K562 (cell line): ENCODE results near the gene CEP72. TPM values are rescaled to one million over a fixed set of nuclear protein-coding genes. Genes with fewer than 3 reads are reported as not detected.

Source experiments
- DACH1 ChIP-seq: fragments of 450-650 bp; IDR thresholded peaks from 2 replicates; pipeline ENCODE4 v1.6.1; 2018; ENCODE audit not compliant: partially characterized antibody
- SRSF3 ChIP-seq: fragments of 200-400 bp; formaldehyde crosslinking; IDR thresholded peaks from 2 replicates; pipeline ENCODE4 v1.6.1; 2016; ENCODE audit warnings: mild to moderate bottlenecking, low read length, moderate library complexity; ENCODE audit not compliant: insufficient read depth
- STAT6 ChIP-seq: sonication (generic); formaldehyde crosslinking; IDR thresholded peaks from 2 replicates; pipeline ENCODE4 v1.8.1; 2023; ENCODE audit warnings: mild to moderate bottlenecking, missing genetic modification reagents
- YY1 ChIP-seq, 3 experiments: IDR thresholded peaks; 2 replicates each; pipeline ENCODE4 v1.6.1; 2011; ENCODE audit warnings: low read length in 2 of 3, mild to moderate bottlenecking in 2 of 3, moderate library complexity in 2 of 3, borderline replicate concordance in 1 of 3, control low read depth in 1 of 3, low read depth in 1 of 3; ENCODE audit not compliant: insufficient read depth in 3 of 3, insufficient replicate concordance in 2 of 3, control insufficient read depth in 1 of 3, insufficient read length in 1 of 3; ENCODE audit errors: extremely low read depth in 1 of 3
- ZNF23 ChIP-seq: fragments of 250-450 bp; sonication (Bioruptor Pico); IDR thresholded peaks from 2 replicates; pipeline ENCODE4 v1.4.0; 2020; ENCODE audit warnings: mild to moderate bottlenecking
- polyA plus RNA-seq, 8 experiments: library from polyadenylated mRNA; depleted of rRNA in 4 of 8; stranded (reverse) in 5 of 8; unstranded in 3 of 8; fragments of >200 nt; fragmentation: Nextera tagmentation in 2 of 8; fragmentation: Illumina TruSeq in 1 of 8; extraction: Ambion mirVana in 2 of 8; extraction: Trizol in 1 of 8; gene quantifications; 2 replicates each; pipeline versions ENCODE4 v1.2.1 to v1.2.3, GENCODE V29; 2011 to 2014; ENCODE audit warnings: inconsistent platforms in 1 of 8, missing spikeins in 1 of 8
- total RNA-seq, 7 experiments: library from RNA; depleted of rRNA in 6 of 7; stranded (reverse); fragments of >200 nt in 6 of 7; fragmentation: Illumina TruSeq in 2 of 7; extraction: Trizol in 2 of 7; gene quantifications; 2 replicates each; pipeline versions ENCODE4 v1.2.1 to v1.2.3, GENCODE V29; 2011 to 2021; ENCODE audit warnings: low replicate concordance in 1 of 7
- TF ChIP-seq, protein P1 (sequence below): fragments of 450-650 bp; conservative IDR thresholded peaks from 2 replicates; pipeline ENCODE4 v1.6.1; 2016; ENCODE audit warnings: missing genetic modification characterization, low read depth, mild to moderate bottlenecking, control low read depth, missing compliant biosample characterization

The CEP72 gene
- total and polyA plus RNA-seq, 9 of the 15 experiments (the other 6 are each of a cell fraction or from before 2014, with no cell fraction given) = 0.89 to 38.1 (median 14.2) TPM

- TF ChIP-seq DACH1 (no peak), YY1 (IDR thresholded peaks at IDR 0.05; ENCODE audit: borderline replicate concordance in 1 of 3, control insufficient read depth in 1 of 3, extremely low read depth in 1 of 3, insufficient read depth in 3 of 3, insufficient read length in 1 of 3, insufficient replicate concordance in 2 of 3, low read depth in 1 of 3, low read length in 2 of 3) (no peak), STAT6 (CRISPR knock-in tag) (no peak), SRSF3 (no peak), ZNF23 (CRISPR knock-in tag) (no peak)
- TF ChIP-seq, protein P1, sequence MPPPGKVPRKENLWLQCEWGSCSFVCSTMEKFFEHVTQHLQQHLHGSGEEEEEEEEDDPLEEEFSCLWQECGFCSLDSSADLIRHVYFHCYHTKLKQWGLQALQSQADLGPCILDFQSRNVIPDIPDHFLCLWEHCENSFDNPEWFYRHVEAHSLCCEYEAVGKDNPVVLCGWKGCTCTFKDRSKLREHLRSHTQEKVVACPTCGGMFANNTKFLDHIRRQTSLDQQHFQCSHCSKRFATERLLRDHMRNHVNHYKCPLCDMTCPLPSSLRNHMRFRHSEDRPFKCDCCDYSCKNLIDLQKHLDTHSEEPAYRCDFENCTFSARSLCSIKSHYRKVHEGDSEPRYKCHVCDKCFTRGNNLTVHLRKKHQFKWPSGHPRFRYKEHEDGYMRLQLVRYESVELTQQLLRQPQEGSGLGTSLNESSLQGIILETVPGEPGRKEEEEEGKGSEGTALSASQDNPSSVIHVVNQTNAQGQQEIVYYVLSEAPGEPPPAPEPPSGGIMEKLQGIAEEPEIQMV (tag) = no peak
These were observed 10.2 kb downstream of the CEP72 start (continued) for GRCh38 chr5:622359-622758.
